SK-N-SH treated with all-trans-retinoic acid at 6 μM for 48 hours (cell line): Measurements from ENCODE around the gene CTNNA3.

Experiments
- ATAC-seq: fragments of 200-7000 bp; cut with Tn5 transposase; 3 replicates; pipeline ENCODE4 v1.9.1; 2020; ENCODE audit warnings: mild to moderate bottlenecking, moderate library complexity
- ARNTL ChIP-seq: fragments of 450-650 bp; formaldehyde crosslinking; IDR thresholded peaks from 2 replicates; pipeline ENCODE4 v1.5.0; 2020; ENCODE audit warnings: low read depth, mild to moderate bottlenecking, moderate library complexity, borderline replicate concordance
- BACH2 ChIP-seq: fragments of 250-450 bp; sonication (Bioruptor Pico); IDR thresholded peaks from 2 replicates; pipeline ENCODE4 v1.9.0; 2021; ENCODE audit warnings: mild to moderate bottlenecking, borderline replicate concordance
- CREB5 ChIP-seq: fragments of 250-450 bp; sonication (Bioruptor Pico); IDR thresholded peaks from 2 replicates; pipeline ENCODE4 v1.5.1; 2020; ENCODE audit warnings: low read depth, mild to moderate bottlenecking, moderate library complexity
- CSDC2 ChIP-seq: fragments of 250-450 bp; sonication (Bioruptor Pico); IDR thresholded peaks from 2 replicates; pipeline ENCODE4 v1.5.0; 2020; ENCODE audit warnings: mild to moderate bottlenecking, moderate library complexity
- ESRRG ChIP-seq: fragments of 250-450 bp; sonication (Bioruptor Pico); IDR thresholded peaks from 2 replicates; pipeline ENCODE4 v1.6.1; 2021; ENCODE audit warnings: mild to moderate bottlenecking
- GLIS3 ChIP-seq: fragments of 250-450 bp; sonication (Bioruptor Pico); IDR thresholded peaks from 2 replicates; pipeline ENCODE4 v1.5.0; 2020; ENCODE audit warnings: mild to moderate bottlenecking, moderate library complexity
- ISL1 ChIP-seq: fragments of 250-450 bp; sonication (Bioruptor Pico); IDR thresholded peaks from 2 replicates; pipeline ENCODE4 v2.1.2; 2022; ENCODE audit warnings: mild to moderate bottlenecking, moderate library complexity
- OSR1 ChIP-seq: fragments of 250-450 bp; sonication (Bioruptor Pico); IDR thresholded peaks from 2 replicates; pipeline ENCODE4 v1.8.0; 2022; ENCODE audit warnings: moderate library complexity, mild to moderate bottlenecking, inconsistent platforms
- RARB ChIP-seq: fragments of 250-450 bp; sonication (Bioruptor Pico); IDR thresholded peaks from 2 replicates; pipeline ENCODE4 v1.8.0; 2021; ENCODE audit warnings: mild to moderate bottlenecking, moderate library complexity
- SNAI2 ChIP-seq: fragments of 250-450 bp; sonication (Bioruptor Pico); IDR thresholded peaks from 2 replicates; pipeline ENCODE4 v1.5.0; 2020; ENCODE audit warnings: mild to moderate bottlenecking, moderate library complexity
- TCF4 ChIP-seq: fragments of 250-450 bp; sonication (Bioruptor Pico); IDR thresholded peaks from 2 replicates; pipeline ENCODE4 v1.8.0; 2021; ENCODE audit warnings: mild to moderate bottlenecking, moderate library complexity, borderline replicate concordance
- TOX ChIP-seq: fragments of 250-450 bp; sonication (Bioruptor Pico); IDR thresholded peaks from 2 replicates; pipeline ENCODE4 v1.8.0; 2021; ENCODE audit warnings: mild to moderate bottlenecking, moderate library complexity, borderline replicate concordance
- ZC3H10 ChIP-seq: fragments of 250-450 bp; sonication (Bioruptor Pico); IDR thresholded peaks from 2 replicates; pipeline ENCODE4 v1.5.1; 2021; ENCODE audit warnings: mild to moderate bottlenecking, moderate library complexity
- ZFP3 ChIP-seq: fragments of 250-450 bp; sonication (Bioruptor Pico); IDR thresholded peaks from 2 replicates; pipeline ENCODE4 v1.5.0; 2020; ENCODE audit warnings: mild to moderate bottlenecking, moderate library complexity
- ZFP30 ChIP-seq: fragments of 450-650 bp; formaldehyde crosslinking; IDR thresholded peaks from 2 replicates; pipeline ENCODE4 v1.5.0; 2022; ENCODE audit warnings: mild to moderate bottlenecking, moderate library complexity
- ZNF565 ChIP-seq: fragments of 450-650 bp; formaldehyde crosslinking; conservative IDR thresholded peaks from 2 replicates; pipeline ENCODE4 v1.5.0; 2020; ENCODE audit warnings: low read depth, mild to moderate bottlenecking, moderate library complexity
- ZNF70 ChIP-seq: fragments of 450-650 bp; formaldehyde crosslinking; IDR thresholded peaks from 2 replicates; pipeline ENCODE4 v1.5.0; 2020; ENCODE audit warnings: mild to moderate bottlenecking, moderate library complexity
- ZNF8 ChIP-seq: fragments of 450-650 bp; formaldehyde crosslinking; IDR thresholded peaks from 2 replicates; pipeline ENCODE4 v1.5.0; 2020; ENCODE audit warnings: mild to moderate bottlenecking, moderate library complexity
- TF ChIP-seq, protein P1 (sequence below): fragments of 250-450 bp; sonication (Bioruptor Pico); IDR thresholded peaks from 2 replicates; pipeline ENCODE4 v1.5.1; 2021; ENCODE audit warnings: mild to moderate bottlenecking, moderate library complexity
- TF ChIP-seq, protein P2 (sequence below): fragments of 250-450 bp; sonication (Bioruptor Pico); IDR thresholded peaks from 2 replicates; pipeline ENCODE4 v1.8.0; 2021; ENCODE audit warnings: low read depth, mild to moderate bottlenecking, moderate library complexity, borderline replicate concordance
- TF ChIP-seq, protein P3 (sequence below): fragments of 250-450 bp; sonication (Bioruptor Pico); IDR thresholded peaks from 2 replicates; pipeline ENCODE4 v1.5.0; 2020; ENCODE audit warnings: mild to moderate bottlenecking, moderate library complexity
- TF ChIP-seq, protein P4 (sequence below): fragments of 250-450 bp; sonication (Bioruptor Pico); IDR thresholded peaks from 2 replicates; pipeline ENCODE4 v1.8.0; 2020; ENCODE audit warnings: mild to moderate bottlenecking, moderate library complexity, borderline replicate concordance

The CTNNA3 gene

DNA sequence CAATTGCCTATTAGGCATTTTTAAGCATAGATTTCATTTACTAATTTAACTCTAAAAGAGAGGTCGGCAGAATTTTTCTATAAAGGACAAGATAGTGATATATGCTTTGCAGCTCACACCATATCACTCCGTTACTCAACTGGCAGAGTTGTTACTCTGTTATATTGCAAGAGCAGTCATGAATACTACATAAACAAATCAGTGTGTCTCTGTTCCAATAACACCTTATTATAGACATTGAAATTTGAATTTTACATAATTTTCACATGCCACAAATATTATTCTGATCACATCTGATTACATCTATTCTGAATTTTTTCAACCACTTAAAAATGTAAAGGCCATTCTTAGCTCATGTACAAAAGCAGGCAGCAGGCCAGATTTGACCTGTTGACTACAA is 1624.1 kb downstream of the CTNNA3 start (continued):
- TF ChIP-seq, protein P1, sequence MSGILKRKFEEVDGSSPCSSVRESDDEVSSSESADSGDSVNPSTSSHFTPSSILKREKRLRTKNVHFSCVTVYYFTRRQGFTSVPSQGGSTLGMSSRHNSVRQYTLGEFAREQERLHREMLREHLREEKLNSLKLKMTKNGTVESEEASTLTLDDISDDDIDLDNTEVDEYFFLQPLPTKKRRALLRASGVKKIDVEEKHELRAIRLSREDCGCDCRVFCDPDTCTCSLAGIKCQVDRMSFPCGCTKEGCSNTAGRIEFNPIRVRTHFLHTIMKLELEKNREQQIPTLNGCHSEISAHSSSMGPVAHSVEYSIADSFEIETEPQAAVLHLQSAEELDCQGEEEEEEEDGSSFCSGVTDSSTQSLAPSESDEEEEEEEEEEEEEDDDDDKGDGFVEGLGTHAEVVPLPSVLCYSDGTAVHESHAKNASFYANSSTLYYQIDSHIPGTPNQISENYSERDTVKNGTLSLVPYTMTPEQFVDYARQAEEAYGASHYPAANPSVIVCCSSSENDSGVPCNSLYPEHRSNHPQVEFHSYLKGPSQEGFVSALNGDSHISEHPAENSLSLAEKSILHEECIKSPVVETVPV = no peak
- TF ChIP-seq ESRRG (CRISPR knock-in tag) (no peak), ZC3H10 (CRISPR knock-in tag) (no peak), SNAI2 (CRISPR knock-in tag) (no peak), ZNF565 (CRISPR knock-in tag) (no peak), RARB (CRISPR knock-in tag) (no peak)

DNA sequence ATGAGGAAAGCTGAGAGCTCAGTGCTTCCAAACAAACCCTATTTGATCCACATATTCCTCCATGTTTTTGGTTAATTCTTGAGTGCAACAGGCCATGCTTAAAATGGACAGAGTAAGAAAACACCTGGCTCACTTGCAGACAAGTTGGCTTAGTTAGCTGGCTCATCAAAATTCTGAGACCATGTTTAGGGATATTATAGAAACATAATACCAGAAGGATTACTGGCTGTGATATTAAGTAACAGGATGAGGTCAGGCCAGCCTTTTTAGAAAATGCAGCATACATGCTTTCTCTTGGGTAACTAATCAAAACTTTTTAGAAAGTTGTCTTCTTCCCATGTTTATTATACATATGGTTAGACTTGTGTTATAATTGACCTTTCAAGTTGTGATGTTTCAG is 1637.4 kb downstream of the CTNNA3 start:
- no peak for ATAC-seq
- TF ChIP-seq SNAI2 (CRISPR knock-in tag) (no peak), RARB (CRISPR knock-in tag) (no peak), CREB5 (CRISPR knock-in tag) (no peak), ZNF70 (no peak), ZFP3 (CRISPR knock-in tag) (no peak), ZFP30 (CRISPR knock-in tag) (no peak), ZNF8 (CRISPR knock-in tag) (no peak), TOX (no peak), BACH2 (CRISPR knock-in tag) (no peak), ESRRG (CRISPR knock-in tag) (no peak), CSDC2 (no peak), TCF4 (CRISPR knock-in tag) (no peak), OSR1 (CRISPR knock-in tag) (no peak), ZC3H10 (CRISPR knock-in tag) (no peak), GLIS3 (no peak)
- TF ChIP-seq, protein P2, sequence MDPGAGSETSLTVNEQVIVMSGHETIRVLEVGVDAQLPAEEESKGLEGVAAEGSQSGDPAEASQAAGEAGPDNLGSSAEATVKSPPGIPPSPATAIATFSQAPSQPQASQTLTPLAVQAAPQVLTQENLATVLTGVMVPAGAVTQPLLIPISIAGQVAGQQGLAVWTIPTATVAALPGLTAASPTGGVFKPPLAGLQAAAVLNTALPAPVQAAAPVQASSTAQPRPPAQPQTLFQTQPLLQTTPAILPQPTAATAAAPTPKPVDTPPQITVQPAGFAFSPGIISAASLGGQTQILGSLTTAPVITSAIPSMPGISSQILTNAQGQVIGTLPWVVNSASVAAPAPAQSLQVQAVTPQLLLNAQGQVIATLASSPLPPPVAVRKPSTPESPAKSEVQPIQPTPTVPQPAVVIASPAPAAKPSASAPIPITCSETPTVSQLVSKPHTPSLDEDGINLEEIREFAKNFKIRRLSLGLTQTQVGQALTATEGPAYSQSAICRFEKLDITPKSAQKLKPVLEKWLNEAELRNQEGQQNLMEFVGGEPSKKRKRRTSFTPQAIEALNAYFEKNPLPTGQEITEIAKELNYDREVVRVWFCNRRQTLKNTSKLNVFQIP = no peak
- TF ChIP-seq, protein P3, sequence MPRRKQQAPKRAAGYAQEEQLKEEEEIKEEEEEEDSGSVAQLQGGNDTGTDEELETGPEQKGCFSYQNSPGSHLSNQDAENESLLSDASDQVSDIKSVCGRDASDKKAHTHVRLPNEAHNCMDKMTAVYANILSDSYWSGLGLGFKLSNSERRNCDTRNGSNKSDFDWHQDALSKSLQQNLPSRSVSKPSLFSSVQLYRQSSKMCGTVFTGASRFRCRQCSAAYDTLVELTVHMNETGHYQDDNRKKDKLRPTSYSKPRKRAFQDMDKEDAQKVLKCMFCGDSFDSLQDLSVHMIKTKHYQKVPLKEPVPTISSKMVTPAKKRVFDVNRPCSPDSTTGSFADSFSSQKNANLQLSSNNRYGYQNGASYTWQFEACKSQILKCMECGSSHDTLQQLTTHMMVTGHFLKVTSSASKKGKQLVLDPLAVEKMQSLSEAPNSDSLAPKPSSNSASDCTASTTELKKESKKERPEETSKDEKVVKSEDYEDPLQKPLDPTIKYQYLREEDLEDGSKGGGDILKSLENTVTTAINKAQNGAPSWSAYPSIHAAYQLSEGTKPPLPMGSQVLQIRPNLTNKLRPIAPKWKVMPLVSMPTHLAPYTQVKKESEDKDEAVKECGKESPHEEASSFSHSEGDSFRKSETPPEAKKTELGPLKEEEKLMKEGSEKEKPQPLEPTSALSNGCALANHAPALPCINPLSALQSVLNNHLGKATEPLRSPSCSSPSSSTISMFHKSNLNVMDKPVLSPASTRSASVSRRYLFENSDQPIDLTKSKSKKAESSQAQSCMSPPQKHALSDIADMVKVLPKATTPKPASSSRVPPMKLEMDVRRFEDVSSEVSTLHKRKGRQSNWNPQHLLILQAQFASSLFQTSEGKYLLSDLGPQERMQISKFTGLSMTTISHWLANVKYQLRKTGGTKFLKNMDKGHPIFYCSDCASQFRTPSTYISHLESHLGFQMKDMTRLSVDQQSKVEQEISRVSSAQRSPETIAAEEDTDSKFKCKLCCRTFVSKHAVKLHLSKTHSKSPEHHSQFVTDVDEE (CRISPR knock-in tag) = no peak
- TF ChIP-seq, protein P1 = no peak
- TF ChIP-seq, protein P4, sequence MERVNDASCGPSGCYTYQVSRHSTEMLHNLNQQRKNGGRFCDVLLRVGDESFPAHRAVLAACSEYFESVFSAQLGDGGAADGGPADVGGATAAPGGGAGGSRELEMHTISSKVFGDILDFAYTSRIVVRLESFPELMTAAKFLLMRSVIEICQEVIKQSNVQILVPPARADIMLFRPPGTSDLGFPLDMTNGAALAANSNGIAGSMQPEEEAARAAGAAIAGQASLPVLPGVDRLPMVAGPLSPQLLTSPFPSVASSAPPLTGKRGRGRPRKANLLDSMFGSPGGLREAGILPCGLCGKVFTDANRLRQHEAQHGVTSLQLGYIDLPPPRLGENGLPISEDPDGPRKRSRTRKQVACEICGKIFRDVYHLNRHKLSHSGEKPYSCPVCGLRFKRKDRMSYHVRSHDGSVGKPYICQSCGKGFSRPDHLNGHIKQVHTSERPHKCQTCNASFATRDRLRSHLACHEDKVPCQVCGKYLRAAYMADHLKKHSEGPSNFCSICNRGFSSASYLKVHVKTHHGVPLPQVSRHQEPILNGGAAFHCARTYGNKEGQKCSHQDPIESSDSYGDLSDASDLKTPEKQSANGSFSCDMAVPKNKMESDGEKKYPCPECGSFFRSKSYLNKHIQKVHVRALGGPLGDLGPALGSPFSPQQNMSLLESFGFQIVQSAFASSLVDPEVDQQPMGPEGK (CRISPR knock-in tag) = no peak

DNA sequence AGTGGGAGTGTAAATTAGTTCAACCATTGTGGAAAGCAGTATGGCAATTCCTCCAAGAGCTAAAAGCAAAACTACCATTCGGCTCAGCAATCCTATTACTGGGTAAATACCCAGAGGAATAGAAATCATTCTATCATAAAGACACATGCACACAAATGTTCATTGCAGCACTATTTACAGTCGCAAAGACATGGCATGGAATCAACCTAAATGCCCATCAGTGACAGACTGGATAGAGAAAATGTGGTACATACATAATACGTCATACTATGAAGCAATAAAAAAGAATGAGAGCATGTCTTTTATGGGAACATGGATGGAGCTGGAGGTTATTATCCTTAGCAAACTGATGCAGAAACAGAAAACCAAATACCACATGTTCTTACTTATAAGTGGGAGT is 1646.7 kb downstream of the CTNNA3 start:
- ATAC-seq = no peak
- no peak for TF ChIP-seq ESRRG (CRISPR knock-in tag)
- TF ChIP-seq ARNTL (CRISPR knock-in tag) = no peak
- TF ChIP-seq, protein P1 = no peak
- no peak for TF ChIP-seq TCF4 (CRISPR knock-in tag)
- TF ChIP-seq SNAI2 (CRISPR knock-in tag) = no peak
- no peak for TF ChIP-seq CREB5 (CRISPR knock-in tag)
- no peak for TF ChIP-seq TOX
- TF ChIP-seq ZNF70 = no peak
- no peak for TF ChIP-seq ISL1 (CRISPR knock-in tag)
- TF ChIP-seq ZFP3 (CRISPR knock-in tag) = no peak
- no peak for TF ChIP-seq RARB (CRISPR knock-in tag)
- no peak for TF ChIP-seq ZNF8 (CRISPR knock-in tag)
- no peak for TF ChIP-seq OSR1 (CRISPR knock-in tag)
- TF ChIP-seq ZC3H10 (CRISPR knock-in tag) = no peak
- no peak for TF ChIP-seq CSDC2
- TF ChIP-seq, protein P2 = no peak
